ENCODE measurements around the gene BICDL1.

Gene BICDL1

GRCh38 chr12:120055231-120056000 is 66.4 kb downstream of the BICDL1 start:
- DNase-seq, result no peak

- DNase-seq, result no peak
Observed at GRCh38 chr12:120056739-120057138, 67.7 kb downstream of the BICDL1 start.

DNA sequence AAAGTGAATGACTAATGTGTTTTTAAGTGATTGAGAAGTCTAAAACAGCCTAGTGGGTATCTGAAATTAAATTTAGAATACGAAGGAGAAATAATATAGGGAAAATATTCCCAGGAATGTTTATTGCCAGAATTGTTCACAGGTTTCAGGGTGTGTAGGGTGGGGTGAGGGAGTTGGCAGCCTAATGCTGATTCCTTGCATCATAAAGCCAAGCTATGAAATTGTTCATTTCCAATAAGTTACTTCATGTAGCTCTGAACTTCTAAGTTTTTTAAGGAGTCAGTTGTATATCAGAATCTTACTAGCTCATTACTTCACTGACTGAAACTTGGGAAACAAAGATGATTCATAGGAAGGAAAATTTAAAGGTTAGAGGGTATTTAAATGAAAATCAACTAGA is 71.2 kb downstream of the BICDL1 start:
- DNase-seq, result no peak

GRCh38 chr12:120060717-120061116 is 71.7 kb downstream of the BICDL1 start:
- DNase-seq, result no peak

GRCh38 chr12:120061575-120062214 is 72.7 kb downstream of the BICDL1 start:
- DNase-seq, result no peak

- DNase-seq, result no peak
Observed at GRCh38 chr12:120062976-120063579, 74.0 kb downstream of the BICDL1 start.

DNA sequence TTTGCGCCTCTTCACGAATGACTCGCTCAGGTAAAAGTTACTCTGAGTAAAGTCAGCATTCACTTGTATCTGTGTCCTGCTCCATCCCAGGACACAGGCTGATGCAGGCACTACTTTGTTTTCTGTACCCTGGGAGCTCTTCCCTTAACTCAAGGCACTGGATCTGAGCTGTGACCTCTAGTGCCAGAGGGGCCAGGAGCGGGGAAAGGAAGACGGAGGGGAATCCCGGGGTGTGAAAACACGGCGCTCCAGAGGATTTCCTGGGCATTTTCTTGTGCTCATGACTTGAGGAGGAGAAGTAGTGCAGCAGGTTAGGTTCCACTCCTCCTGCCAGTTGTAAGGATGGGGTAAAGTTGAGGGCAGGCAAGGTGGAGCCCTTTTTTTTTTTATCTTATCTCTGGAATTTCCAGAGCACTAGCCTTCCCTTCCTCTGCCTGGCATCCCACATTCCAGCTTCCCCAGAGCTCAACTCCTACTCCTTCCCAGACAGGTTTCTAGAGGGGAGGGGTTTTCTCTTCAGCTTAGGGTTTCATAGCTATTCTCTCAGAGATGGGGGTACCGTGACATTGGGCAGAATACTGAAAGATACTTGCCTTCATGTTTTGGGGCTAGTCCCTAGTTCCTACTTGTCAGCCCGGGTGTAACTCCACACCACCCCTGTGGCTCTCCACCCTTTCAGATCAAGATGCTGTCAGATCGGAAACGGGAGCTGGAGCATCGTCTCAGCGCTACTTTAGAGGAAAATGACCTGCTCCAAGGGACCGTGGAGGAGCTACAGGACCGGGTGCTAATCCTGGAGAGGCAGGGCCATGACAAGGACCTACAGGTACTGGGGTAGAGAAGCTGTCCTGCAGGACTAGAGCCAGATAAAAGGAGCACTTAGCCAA is 75.3 kb downstream of the BICDL1 start:
- DNase-seq, result no peak

DNA sequence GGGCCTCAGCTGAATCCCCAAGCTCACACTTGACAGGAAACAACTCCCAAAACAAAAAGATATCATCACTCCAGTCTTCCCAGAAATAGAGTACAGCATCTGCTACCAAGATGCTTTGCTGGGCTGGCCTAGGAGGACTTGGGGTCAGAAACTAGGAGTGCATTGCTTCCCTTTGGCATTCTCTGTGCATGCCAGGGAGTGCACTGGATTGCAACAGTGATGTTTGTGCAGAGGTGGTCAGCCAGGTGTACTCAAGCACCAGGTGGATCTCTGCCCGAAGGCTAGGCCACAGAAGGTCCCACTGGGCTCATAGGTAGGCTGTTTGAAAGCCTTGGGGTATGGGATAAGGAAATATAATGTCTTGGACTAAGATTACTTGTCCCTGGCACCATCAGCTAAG is 76.4 kb downstream of the BICDL1 start:
- DNase-seq, result no peak

- DNase-seq, result no peak
Observed at GRCh38 chr12:120066341-120066740, 77.3 kb downstream of the BICDL1 start.

DNA sequence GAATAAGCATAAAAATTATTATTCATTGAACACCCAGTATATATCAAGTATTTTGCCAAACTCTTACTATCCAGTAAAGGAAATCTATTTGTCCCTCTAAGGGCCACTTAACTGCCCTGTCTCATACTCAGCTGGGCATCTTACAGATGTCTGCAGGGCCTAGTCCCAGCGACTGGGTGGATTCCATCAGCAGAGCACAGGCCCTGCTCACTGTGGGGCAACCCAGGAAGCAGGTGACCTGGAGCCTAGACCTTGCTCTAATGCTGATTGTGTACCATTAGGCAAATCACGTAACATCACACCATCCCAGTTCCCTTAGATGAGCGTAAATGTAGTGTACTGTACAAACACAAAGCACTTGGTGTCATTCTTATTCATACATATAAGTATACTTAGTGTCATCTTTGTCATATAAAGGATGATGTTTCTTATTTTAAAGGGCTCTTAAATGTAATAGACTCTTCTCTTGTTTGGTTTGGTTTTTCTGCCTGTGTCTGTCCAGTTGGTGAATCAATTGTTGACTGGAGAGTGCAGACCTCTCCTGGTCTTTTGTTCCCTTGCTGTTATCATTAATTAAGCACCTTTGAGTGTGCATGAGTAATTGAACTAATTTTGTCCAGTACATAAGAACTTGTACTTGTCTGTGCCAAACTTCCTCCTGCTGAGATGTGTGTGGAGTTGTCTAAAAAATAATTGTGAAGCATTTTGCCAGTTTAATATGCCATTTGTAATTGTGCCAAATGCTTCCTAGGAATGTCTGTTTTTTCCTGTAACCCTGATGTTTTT is 78.2 kb downstream of the BICDL1 start:
- DNase-seq, result no peak

DNA sequence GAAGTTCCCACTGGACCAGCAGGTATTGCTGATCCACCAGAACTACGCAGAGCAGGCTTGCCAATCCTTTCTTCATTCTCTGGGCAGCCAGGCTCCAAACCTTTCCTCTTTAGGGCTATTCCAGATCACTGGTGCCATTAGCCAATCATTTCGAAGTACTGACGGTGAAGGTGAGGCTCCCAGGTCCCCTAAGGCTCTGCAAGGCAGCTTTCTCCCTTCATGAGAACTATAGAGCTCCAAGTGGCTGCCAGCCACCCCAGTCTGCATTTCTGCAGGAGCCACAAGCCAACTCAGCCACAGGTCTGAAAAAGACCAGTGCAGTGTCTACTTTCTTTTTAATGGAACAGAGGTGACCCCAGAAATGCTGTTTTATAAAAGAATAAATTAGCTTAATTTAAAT is 78.9 kb downstream of the BICDL1 start:
- no peak for DNase-seq

GRCh38 chr12:120069278-120069677 is 80.2 kb downstream of the BICDL1 start:
- DNase-seq, result no peak

- DNase-seq, result no peak
Observed at GRCh38 chr12:120071493-120072020, 82.5 kb downstream of the BICDL1 start.

DNA sequence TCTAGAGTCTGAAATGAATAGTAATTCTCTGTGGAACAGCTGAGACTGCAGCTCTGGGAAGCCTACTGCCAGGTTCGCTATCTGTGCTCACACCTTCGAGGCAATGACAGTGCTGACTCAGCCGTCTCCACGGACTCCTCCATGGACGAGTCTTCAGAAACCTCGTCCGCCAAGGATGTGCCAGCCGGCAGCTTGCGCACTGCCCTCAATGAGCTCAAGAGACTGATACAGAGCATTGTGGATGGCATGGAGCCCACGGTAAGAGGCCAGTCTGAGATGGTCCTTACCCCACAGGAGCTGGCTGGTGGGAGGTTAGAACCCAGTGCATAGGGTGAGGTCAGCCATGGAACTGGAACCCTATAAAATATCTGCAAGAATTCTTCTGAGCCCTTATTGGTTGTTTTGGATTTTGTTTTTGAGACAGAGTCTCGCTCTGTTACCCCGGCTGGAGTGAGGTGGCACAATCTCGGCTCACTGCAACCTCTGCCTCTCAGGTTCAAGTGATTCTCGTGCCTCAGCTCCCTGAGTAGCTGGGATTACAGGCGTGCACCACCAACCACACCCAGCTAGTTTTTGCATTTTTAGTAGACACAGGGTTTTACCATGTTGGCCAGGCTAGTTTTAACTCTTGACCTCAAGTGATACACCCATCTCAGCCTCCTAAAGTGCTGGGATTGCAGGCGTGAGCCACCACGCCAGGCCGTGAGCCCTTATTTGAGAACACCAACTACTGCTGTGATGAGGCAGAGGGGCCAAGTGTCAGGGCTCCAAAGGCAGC is 83.6 kb downstream of the BICDL1 start:
- DNase-seq, result no peak

- no peak for DNase-seq
Observed at GRCh38 chr12:120075034-120075616, 86.1 kb downstream of the BICDL1 start.

DNA sequence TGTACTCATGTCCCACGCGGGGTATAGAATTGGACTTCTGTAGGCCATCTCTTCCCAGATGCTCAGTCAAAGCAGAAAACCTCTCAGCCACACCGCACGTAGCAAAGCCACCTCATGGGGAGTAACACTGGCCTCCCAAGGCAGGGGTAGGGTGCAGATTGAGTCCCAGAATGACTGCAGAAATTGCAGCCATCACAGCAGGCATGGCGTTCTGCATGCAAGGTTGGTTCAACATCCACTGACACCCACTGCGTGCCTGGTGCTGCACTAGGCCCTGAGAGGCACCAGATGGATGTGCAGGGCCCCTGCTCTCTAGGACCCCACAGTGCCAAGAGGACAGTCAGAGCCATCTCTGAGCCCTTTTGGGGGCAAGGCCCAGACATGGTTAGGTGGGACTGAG is 87.6 kb downstream of the BICDL1 start:
- DNase-seq, result no peak

DNA sequence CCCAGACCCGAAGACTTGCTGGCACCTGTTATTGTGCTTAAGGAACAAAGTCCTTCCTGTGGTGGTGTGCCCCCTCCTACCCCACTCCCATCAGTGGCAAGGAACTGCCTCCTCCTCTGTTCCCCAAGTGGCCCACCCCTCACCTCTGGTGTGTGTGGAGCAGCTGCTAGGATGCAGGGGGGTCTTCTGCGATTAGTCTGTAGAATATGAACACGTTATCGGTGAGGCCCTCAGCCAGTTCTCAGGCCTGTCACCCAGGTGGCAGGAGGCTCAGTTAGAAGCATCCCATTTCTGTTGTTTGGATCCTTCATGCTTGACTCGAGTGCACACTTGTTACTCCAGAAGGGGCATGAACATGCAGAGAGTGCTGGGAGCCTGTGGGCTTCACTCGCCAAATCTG is 88.2 kb downstream of the BICDL1 start:
- DNase-seq, result no peak

DNA sequence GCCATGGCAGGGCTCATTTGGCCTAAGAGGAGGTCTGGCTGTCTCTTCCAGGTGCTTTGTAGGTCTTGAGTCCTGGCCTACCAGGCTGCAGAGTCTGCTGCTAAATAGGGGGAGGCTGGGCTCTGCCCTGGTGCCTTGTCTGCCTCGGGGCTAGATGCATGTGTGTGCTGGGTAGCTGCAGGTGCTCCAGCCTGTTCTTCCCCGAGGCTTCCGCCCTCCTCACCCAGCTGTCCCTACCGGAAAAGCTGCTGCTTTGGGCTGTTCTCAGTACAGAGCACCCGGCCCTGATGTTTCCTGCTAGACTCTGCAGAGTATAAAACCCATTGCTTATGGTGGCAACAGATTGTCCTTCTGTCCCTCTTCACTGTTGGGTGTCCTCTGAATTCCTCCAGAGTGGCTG is 89.8 kb downstream of the BICDL1 start:
- no peak for DNase-seq

DNA sequence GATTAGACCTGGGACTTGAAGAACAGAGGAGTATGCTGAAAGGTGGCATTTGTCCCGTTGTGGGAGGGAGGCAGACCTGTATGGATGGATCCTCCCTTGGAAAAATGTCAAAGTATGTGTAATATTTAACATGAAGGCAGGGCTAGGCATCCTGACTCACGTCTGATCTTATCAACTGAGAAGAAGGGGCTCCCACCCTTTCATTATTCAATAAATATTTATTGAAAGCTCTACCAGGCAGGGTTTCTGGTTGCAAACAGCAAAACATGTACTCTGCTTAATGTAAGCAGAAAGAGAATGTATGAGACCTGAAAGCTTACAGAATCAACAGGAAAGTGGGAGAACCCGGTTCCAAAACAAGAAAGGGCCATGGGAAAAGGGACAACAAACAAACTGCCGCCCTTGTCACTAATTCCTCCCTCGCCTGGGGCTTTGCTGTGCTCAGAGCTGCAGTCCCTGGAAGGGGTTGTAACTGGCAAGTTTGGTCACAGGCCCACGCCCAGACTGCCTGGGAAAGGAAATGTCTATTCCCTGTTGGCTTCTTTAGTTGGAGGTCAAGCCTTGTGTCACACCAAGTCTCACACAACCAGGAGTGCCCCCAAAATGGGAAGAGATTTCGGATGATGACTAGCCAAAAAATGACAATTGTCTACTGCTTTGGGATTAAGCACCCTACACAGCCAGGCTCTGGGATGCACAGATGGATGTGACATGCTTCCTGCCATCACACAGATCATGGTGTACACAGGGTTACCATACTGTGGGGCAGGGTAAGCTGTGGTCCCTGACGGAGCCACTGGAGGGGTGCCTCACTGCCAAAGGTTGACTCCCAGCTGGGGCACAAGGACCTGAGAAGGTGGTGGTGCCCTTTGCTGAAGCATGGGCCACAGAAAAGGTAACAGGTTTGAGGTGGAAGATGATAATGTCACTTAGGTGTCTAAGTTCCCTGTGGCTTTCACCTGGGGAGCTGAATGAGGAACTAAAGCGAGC is 90.7 kb downstream of the BICDL1 start:
- DNase-seq, result no peak

- DNase-seq, result no peak
Observed at GRCh38 chr12:120081641-120082040, 92.6 kb downstream of the BICDL1 start.

Measured in activated gamma-delta T cell treated with Interleukin-2 at 50 U/mL for 16 hours (primary cell).